ENCODE data around the gene NKIRAS1.

DNA sequence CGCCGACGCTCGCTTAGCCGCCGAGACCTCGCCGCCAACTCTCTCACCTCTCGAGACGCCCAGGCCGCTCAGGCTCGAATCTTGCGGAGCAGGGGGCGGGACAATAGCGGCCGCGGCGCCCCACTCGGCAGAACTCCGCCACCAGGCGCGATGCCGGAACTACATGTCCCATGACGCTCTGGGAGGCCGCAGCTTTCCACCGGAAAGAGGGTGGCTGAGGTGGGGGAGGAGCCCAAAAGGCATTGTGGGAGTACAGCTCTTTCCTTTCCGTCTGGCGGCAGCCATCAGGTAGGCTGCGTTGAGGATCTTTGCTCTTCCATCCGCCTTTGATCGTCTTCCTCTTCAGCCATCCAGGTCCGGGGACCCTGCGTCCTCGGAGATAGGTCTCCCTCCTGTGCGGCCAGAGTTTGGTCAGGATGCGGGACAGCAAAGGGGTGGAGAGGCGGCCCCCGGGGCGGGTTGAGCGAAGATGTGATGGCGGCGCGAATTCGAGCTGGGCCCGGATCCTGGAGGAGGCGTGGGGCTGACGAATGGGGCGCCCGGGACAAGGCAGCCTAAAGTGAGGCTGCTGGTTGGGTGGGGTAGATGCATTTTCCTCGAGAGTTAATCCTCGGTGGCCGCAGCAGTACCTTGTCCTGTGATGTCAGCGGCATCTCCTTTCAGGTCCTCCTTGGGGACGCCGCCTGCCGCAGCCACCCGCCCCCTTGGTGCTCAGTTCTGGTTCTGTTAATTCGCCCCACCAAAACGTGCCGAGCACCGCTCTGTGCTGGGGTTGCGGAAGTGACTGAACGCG, at the start of gene NKIRAS1, which contains the start of gene RPL15:
- TF ChIP-seq, protein P1, sequence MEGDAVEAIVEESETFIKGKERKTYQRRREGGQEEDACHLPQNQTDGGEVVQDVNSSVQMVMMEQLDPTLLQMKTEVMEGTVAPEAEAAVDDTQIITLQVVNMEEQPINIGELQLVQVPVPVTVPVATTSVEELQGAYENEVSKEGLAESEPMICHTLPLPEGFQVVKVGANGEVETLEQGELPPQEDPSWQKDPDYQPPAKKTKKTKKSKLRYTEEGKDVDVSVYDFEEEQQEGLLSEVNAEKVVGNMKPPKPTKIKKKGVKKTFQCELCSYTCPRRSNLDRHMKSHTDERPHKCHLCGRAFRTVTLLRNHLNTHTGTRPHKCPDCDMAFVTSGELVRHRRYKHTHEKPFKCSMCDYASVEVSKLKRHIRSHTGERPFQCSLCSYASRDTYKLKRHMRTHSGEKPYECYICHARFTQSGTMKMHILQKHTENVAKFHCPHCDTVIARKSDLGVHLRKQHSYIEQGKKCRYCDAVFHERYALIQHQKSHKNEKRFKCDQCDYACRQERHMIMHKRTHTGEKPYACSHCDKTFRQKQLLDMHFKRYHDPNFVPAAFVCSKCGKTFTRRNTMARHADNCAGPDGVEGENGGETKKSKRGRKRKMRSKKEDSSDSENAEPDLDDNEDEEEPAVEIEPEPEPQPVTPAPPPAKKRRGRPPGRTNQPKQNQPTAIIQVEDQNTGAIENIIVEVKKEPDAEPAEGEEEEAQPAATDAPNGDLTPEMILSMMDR (tag by site-specific recombination; IDR thresholded peaks at IDR 0.05) = peak; percentile 78; the same call in 1 of the 2 replicates
- TF ChIP-seq ZNF707 (tag by site-specific recombination; IDR thresholded peaks at IDR 0.05) (0 out of 2 replicates have a peak, but pooled peaks have one; percentile 23), ZNF121 (tag by site-specific recombination; IDR thresholded peaks at IDR 0.05) (peak; percentile 64; the same call in 1 of the 2 replicates), ZNF777 (tag by site-specific recombination; IDR thresholded peaks at IDR 0.05; ENCODE audit: borderline replicate concordance) (peak; percentile 52; the same call in 1 of the 2 replicates), ZNF140 (tag by site-specific recombination; IDR thresholded peaks at IDR 0.05) (no peak), ZNF416 (tag by site-specific recombination; IDR thresholded peaks at IDR 0.05) (0 out of 2 replicates have a peak, but pooled peaks have one; percentile 48)
- TF ChIP-seq, protein P2, sequence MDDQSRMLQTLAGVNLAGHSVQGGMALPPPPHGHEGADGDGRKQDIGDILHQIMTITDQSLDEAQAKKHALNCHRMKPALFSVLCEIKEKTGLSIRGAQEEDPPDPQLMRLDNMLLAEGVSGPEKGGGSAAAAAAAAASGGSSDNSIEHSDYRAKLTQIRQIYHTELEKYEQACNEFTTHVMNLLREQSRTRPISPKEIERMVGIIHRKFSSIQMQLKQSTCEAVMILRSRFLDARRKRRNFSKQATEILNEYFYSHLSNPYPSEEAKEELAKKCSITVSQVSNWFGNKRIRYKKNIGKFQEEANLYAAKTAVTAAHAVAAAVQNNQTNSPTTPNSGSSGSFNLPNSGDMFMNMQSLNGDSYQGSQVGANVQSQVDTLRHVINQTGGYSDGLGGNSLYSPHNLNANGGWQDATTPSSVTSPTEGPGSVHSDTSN (CRISPR knock-in tag; IDR thresholded peaks at IDR 0.05) = no peak
- TF ChIP-seq, protein P3, sequence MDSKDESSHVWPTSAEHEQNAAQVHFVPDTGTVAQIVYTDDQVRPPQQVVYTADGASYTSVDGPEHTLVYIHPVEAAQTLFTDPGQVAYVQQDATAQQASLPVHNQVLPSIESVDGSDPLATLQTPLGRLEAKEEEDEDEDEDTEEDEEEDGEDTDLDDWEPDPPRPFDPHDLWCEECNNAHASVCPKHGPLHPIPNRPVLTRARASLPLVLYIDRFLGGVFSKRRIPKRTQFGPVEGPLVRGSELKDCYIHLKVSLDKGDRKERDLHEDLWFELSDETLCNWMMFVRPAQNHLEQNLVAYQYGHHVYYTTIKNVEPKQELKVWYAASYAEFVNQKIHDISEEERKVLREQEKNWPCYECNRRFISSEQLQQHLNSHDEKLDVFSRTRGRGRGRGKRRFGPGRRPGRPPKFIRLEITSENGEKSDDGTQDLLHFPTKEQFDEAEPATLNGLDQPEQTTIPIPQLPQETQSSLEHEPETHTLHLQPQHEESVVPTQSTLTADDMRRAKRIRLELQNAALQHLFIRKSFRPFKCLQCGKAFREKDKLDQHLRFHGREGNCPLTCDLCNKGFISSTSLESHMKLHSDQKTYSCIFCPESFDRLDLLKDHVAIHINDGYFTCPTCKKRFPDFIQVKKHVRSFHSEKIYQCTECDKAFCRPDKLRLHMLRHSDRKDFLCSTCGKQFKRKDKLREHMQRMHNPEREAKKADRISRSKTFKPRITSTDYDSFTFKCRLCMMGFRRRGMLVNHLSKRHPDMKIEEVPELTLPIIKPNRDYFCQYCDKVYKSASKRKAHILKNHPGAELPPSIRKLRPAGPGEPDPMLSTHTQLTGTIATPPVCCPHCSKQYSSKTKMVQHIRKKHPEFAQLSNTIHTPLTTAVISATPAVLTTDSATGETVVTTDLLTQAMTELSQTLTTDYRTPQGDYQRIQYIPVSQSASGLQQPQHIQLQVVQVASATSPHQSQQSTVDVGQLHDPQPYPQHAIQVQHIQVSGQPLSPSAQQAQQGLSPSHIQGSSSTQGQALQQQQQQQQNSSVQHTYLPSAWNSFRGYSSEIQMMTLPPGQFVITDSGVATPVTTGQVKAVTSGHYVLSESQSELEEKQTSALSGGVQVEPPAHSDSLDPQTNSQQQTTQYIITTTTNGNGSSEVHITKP (tag by site-specific recombination; IDR thresholded peaks at IDR 0.05) = peak; percentile 78
